Erythroblast (primary cell): ENCODE data around the gene EGFL7.
A peak's percentile ranks its signal among the peaks of the same experiment; 100 is the strongest.

Experiments used
- DNase-seq, 2 experiments: peaks; one replicate each; lab custom pipeline; 2025; lab: John Stamatoyannopoulos, UW
- GATA1 ChIP-seq: IDR thresholded peaks from 2 replicates; pipeline ENCODE4 v1.6.1; 2011; ENCODE audit warnings: low read depth, mild to moderate bottlenecking, control low read depth, low read length, moderate library complexity
- POLR2A ChIP-seq: IDR thresholded peaks from 2 replicates; pipeline ENCODE4 v1.6.1; 2011; ENCODE audit warnings: mild to moderate bottlenecking, low read length

Gene EGFL7

GRCh38 chr9:136691316-136692184, 28.8 kb downstream of the EGFL7 start:
- no peak for DNase-seq
- no peak for TF ChIP-seq POLR2A
- TF ChIP-seq GATA1 = no peak

- no peak for DNase-seq
- TF ChIP-seq GATA1 (no peak), POLR2A (no peak)
Measured at GRCh38 chr9:136692185-136693134, 29.7 kb downstream of the EGFL7 start.

GRCh38 chr9:136693135-136693489, 30.4 kb downstream of the EGFL7 start:
- no peak for TF ChIP-seq POLR2A
- no peak for TF ChIP-seq GATA1
- no peak for DNase-seq

GRCh38 chr9:136693490-136694162, 30.9 kb downstream of the EGFL7 start:
- peak in 1 of 2 experiments; percentile 52 for DNase-seq
- TF ChIP-seq GATA1 = no peak
- no peak for TF ChIP-seq POLR2A

GRCh38 chr9:136694163-136694871, 31.6 kb downstream of the EGFL7 start:
- peak; percentile 53 to 73 for DNase-seq
- TF ChIP-seq POLR2A (no peak), GATA1 (no peak)

GRCh38 chr9:136694872-136695247, 32.1 kb downstream of the EGFL7 start:
- no peak for DNase-seq
- TF ChIP-seq POLR2A = no peak
- TF ChIP-seq GATA1 = no peak

- no peak for DNase-seq
- TF ChIP-seq POLR2A (no peak), GATA1 (no peak)
Measured at GRCh38 chr9:136695435-136695895, 32.7 kb downstream of the EGFL7 start.

GRCh38 chr9:136695955-136696354, 33.2 kb downstream of the EGFL7 start:
- DNase-seq = no peak
- no peak for TF ChIP-seq GATA1
- TF ChIP-seq POLR2A = no peak

- TF ChIP-seq GATA1 (no peak), POLR2A (no peak)
- no peak for DNase-seq
Measured at GRCh38 chr9:136696502-136696901, 33.8 kb downstream of the EGFL7 start.

GRCh38 chr9:136697146-136697820, 34.6 kb downstream of the EGFL7 start:
- no peak for DNase-seq

GRCh38 chr9:136697821-136698526, 35.3 kb downstream of the EGFL7 start:
- TF ChIP-seq GATA1 = no peak
- no peak for TF ChIP-seq POLR2A
- no peak for DNase-seq

More at GRCh38 chr9:136697146-136697820, 34.6 kb downstream of the EGFL7 start:
- TF ChIP-seq GATA1 (no peak), POLR2A (no peak)
